K562 (cell line): Measurements from ENCODE around the gene LRCH1. TPM values are rescaled to one million over a fixed set of nuclear protein-coding genes. Genes with fewer than 3 reads are reported as not detected.

Experiments
- ATAC-seq: fragments of 200-7000 bp; cut with Tn5 transposase; 3 replicates; pipeline ENCODE4 v1.9.1; 2020; ENCODE audit warnings: moderate library complexity
- BruUV-seq: library from RNA; stranded (reverse); fragments of 400-500 nt; replicated peaks from 2 replicates; lab custom pipeline; 2021; lab: Mats Ljungman, UMichigan
- CTCF ChIA-PET: fragments of 300-600 bp; formaldehyde crosslinking; extraction: SDS; loops from one replicate; lab custom pipeline; 2021; ENCODE audit warnings: low intra/inter-chr PET ratio; lab: Yijun Ruan, JAX
- POLR2A ChIA-PET: fragments of 300-600, 350-650 bp; sonication (Branson Sonifier 250); formaldehyde crosslinking; extraction: SDS; loops from one replicate; lab custom pipeline; 2021; ENCODE audit warnings: antibody characterized with exemption, inconsistent platforms; lab: Yijun Ruan, JAX
- DNase-seq, 4 experiments: peaks; one replicate each; pipeline versions ENCODE4 v3.0.0 to v3.0.0-alpha.2; 2011 to 2018; ENCODE audit warnings: low spot score in 3 of 4, mixed read lengths in 3 of 4; ENCODE audit errors: extremely low read depth in 1 of 4
- FAIRE-seq: peaks from 2 replicates; lab custom pipeline; 2011; peaks lifted over from hg19 to GRCh38; lab: Jason Lieb, UNC
- H2AFZ ChIP-seq: 2 replicates; pipeline ENCODE4 v1.6.0; 2011; ENCODE audit warnings: low read depth, low read length, control low read depth, inconsistent platforms
- H3K27ac ChIP-seq: fragments of 200-600 bp; 3 replicates; pipeline ENCODE4 v1.8.0; 2011; ENCODE audit warnings: low read depth, mild to moderate bottlenecking, control low read depth, inconsistent platforms, low read length, moderate library complexity, mixed read lengths; ENCODE audit errors: extremely low read depth
- H3K27me3 ChIP-seq, 2 experiments: fragments of 300-600 bp in 1 of 2; 2 replicates in 1 of 2; 3 replicates in 1 of 2; pipeline versions ENCODE4 v1.6.0 to v1.8.0; 2011; ENCODE audit warnings: inconsistent platforms in 2 of 2, low read length in 2 of 2, mild to moderate bottlenecking in 1 of 2, mixed read lengths in 1 of 2, moderate library complexity in 1 of 2; ENCODE audit not compliant: control insufficient read depth in 2 of 2, insufficient read depth in 2 of 2
- H3K36me3 ChIP-seq: fragments of 300-600 bp; 3 replicates; pipeline ENCODE4 v1.8.0; 2011; ENCODE audit warnings: mild to moderate bottlenecking, low read length, inconsistent platforms; ENCODE audit not compliant: control insufficient read depth, insufficient read depth
- H3K4me1 ChIP-seq, 2 experiments: fragments of 200-600 bp in 1 of 2; replicated peaks in 1 of 2; 2 replicates in 1 of 2; 3 replicates in 1 of 2; pipeline versions ENCODE4 v1.5.1 to v1.8.0; 2011; ENCODE audit warnings: inconsistent platforms in 2 of 2, low read length in 2 of 2, mild to moderate bottlenecking in 1 of 2, mixed read lengths in 1 of 2, moderate library complexity in 1 of 2; ENCODE audit not compliant: control insufficient read depth in 2 of 2, insufficient read depth in 2 of 2
- H3K4me2 ChIP-seq: 2 replicates; pipeline ENCODE4 v1.6.1; 2011; ENCODE audit warnings: low read length, control low read depth, inconsistent platforms, mixed read lengths; ENCODE audit not compliant: insufficient read depth
- H3K4me3 ChIP-seq: fragments of 200-600 bp; sonication (generic), shearing (Covaris generic); 2 replicates; pipeline ENCODE4 v1.5.1; 2016; ENCODE audit warnings: control low read depth, inconsistent platforms
- H3K79me2 ChIP-seq: fragments of 200-600 bp; 3 replicates; pipeline ENCODE4 v1.8.0; 2011; ENCODE audit warnings: low read length, inconsistent platforms; ENCODE audit not compliant: control insufficient read depth, insufficient read depth
- H3K9ac ChIP-seq, 2 experiments: 2 replicates each; pipeline versions ENCODE4 v1.6.0 to v1.6.1; 2011; ENCODE audit warnings: low read depth in 2 of 2, low read length in 2 of 2, control low read depth in 1 of 2, inconsistent platforms in 1 of 2, mild to moderate bottlenecking in 1 of 2, mixed read lengths in 1 of 2; ENCODE audit not compliant: insufficient read depth in 1 of 2
- H3K9me1 ChIP-seq: one replicate; pipeline ENCODE4 v1.6.0; 2011; ENCODE audit warnings: inconsistent platforms, mild to moderate bottlenecking, low read length, moderate library complexity; ENCODE audit not compliant: control insufficient read depth, insufficient read depth
- H3K9me3 ChIP-seq: replicated peaks from 2 replicates; pipeline ENCODE4 v1.5.1; 2011; ENCODE audit warnings: low read depth, low read length, inconsistent platforms; ENCODE audit not compliant: control insufficient read depth, insufficient read depth
- H4K20me1 ChIP-seq: replicated peaks from 2 replicates; pipeline ENCODE4 v1.6.1; 2011; ENCODE audit warnings: low read length, inconsistent platforms, mixed read lengths; ENCODE audit not compliant: control insufficient read depth, insufficient read depth
- HCFC1 ChIP-seq: IDR thresholded peaks from 2 replicates; pipeline ENCODE4 v1.6.1; 2012; ENCODE audit warnings: low read depth, low read length, improper control_type of control experiment
- HEY1 ChIP-seq: fragments of 250-450 bp; sonication (Bioruptor Pico); IDR thresholded peaks from 2 replicates; pipeline ENCODE4 v1.5.0; 2020; ENCODE audit warnings: mild to moderate bottlenecking, moderate library complexity, borderline replicate concordance
- MXI1 ChIP-seq: IDR thresholded peaks from 2 replicates; pipeline ENCODE4 v1.6.1; 2011; ENCODE audit warnings: low read depth, mild to moderate bottlenecking, improper control_type of control experiment, low read length
- POLR2G ChIP-seq: fragments of 200-400 bp; formaldehyde crosslinking; IDR thresholded peaks from 2 replicates; pipeline ENCODE4 v1.6.1; 2017; ENCODE audit warnings: low read depth, mild to moderate bottlenecking, antibody characterized with exemption, low read length, moderate library complexity
- RAD51 ChIP-seq: fragments of 450-650 bp; IDR thresholded peaks from 2 replicates; pipeline ENCODE4 v1.7.1; 2016; ENCODE audit warnings: low read depth, mild to moderate bottlenecking, borderline replicate concordance
- TOE1 ChIP-seq, 2 experiments: fragments of 450-650 bp in 1 of 2; sonication (generic) in 1 of 2; formaldehyde crosslinking in 1 of 2; IDR thresholded peaks; 2 replicates each; pipeline versions ENCODE4 v1.7.1 to v1.8.0; 2016 to 2022; ENCODE audit warnings: borderline replicate concordance in 2 of 2, mild to moderate bottlenecking in 2 of 2, antibody characterized with exemption in 1 of 2, inconsistent platforms in 1 of 2, low read depth in 1 of 2, missing genetic modification reagents in 1 of 2, moderate library complexity in 1 of 2
- ZFP30 ChIP-seq: fragments of 250-450 bp; sonication (Bioruptor Pico); IDR thresholded peaks from 2 replicates; pipeline ENCODE4 v1.8.0; 2022; ENCODE audit warnings: moderate library complexity, mild to moderate bottlenecking, inconsistent platforms, borderline replicate concordance
- WGBS: fragments of 100-300 bp; shearing (Covaris generic); methylation state at CpG from one replicate; pipeline ENCODE4 v1.1.6; 2016; ENCODE audit warnings: low coverage, mixed read lengths; ENCODE audit not compliant: insufficient coverage; ENCODE audit errors: missing lambda C conversion rate; 5-methylcytosine and 5-hydroxymethylcytosine counted together
- in situ Hi-C: fragments of 300-500 bp; cut with MboI; formaldehyde crosslinking; loops from 4 replicates; pipeline ENCODE4 v1.15.0; 2018; ENCODE audit warnings: inconsistent platforms, mixed read lengths
- intact Hi-C: fragments of 100-400 bp; cut with micrococcal nuclease; formaldehyde crosslinking; loops from 2 replicates; pipeline ENCODE4 v1.14.2; 2022
- polyA plus RNA-seq, 8 experiments: library from polyadenylated mRNA; depleted of rRNA in 4 of 8; stranded (reverse) in 5 of 8; unstranded in 3 of 8; fragments of >200 nt; fragmentation: Nextera tagmentation in 2 of 8; fragmentation: Illumina TruSeq in 1 of 8; extraction: Ambion mirVana in 2 of 8; extraction: Trizol in 1 of 8; gene quantifications; 2 replicates each; pipeline versions ENCODE4 v1.2.1 to v1.2.3, GENCODE V29; 2011 to 2014; ENCODE audit warnings: inconsistent platforms in 1 of 8, missing spikeins in 1 of 8
- total RNA-seq, 7 experiments: library from RNA; depleted of rRNA in 6 of 7; stranded (reverse); fragments of >200 nt in 6 of 7; fragmentation: Illumina TruSeq in 2 of 7; extraction: Trizol in 2 of 7; gene quantifications; 2 replicates each; pipeline versions ENCODE4 v1.2.1 to v1.2.3, GENCODE V29; 2011 to 2021; ENCODE audit warnings: low replicate concordance in 1 of 7
- TF ChIP-seq, protein P1 (sequence below): fragments of 450-650 bp; formaldehyde crosslinking; IDR thresholded peaks from 2 replicates; pipeline ENCODE4 v1.4.0; 2020; ENCODE audit warnings: mild to moderate bottlenecking
- TF ChIP-seq, protein P2 (sequence below): IDR thresholded peaks from 2 replicates; pipeline ENCODE4 v1.6.1; 2011; ENCODE audit not compliant: insufficient read length; ENCODE audit errors: extremely low read depth

The LRCH1 gene
- total and polyA plus RNA-seq, 9 of the 15 experiments (the other 6 are each of a cell fraction or from before 2014, with no cell fraction given): 1.1 to 6.8 (median 3.7) TPM

DNA sequence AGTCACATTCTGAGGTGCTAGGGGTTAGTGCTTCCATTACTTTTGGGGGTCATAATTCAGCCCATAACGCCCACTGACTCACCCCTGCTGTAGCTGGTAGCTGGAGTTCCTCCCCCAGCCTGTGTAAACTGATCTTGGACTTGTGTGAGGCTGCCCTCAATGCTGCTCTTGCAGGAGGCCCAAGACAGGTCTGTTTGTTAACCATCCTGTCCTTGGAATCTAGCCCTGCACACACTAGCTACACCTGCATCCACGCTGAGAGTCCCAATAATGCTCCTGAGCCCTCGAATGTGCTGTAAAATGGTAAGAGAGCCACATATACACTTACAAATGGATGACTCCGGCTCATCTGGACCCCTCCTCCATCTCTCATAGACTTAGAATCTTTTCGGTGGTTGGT lies 9.6 kb downstream of the LRCH1 start (continued):
- TF ChIP-seq, protein P1, sequence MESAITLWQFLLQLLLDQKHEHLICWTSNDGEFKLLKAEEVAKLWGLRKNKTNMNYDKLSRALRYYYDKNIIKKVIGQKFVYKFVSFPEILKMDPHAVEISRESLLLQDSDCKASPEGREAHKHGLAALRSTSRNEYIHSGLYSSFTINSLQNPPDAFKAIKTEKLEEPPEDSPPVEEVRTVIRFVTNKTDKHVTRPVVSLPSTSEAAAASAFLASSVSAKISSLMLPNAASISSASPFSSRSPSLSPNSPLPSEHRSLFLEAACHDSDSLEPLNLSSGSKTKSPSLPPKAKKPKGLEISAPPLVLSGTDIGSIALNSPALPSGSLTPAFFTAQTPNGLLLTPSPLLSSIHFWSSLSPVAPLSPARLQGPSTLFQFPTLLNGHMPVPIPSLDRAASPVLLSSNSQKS (CRISPR knock-in tag): no peak
- no peak for TF ChIP-seq RAD51
- TF ChIP-seq ZFP30: no peak
- TF ChIP-seq TOE1 (IDR thresholded peaks at IDR 0.05; ENCODE audit: borderline replicate concordance): no peak
- TF ChIP-seq TOE1 (CRISPR knock-in tag; IDR thresholded peaks at IDR 0.05; ENCODE audit: borderline replicate concordance, low read depth): no peak

DNA sequence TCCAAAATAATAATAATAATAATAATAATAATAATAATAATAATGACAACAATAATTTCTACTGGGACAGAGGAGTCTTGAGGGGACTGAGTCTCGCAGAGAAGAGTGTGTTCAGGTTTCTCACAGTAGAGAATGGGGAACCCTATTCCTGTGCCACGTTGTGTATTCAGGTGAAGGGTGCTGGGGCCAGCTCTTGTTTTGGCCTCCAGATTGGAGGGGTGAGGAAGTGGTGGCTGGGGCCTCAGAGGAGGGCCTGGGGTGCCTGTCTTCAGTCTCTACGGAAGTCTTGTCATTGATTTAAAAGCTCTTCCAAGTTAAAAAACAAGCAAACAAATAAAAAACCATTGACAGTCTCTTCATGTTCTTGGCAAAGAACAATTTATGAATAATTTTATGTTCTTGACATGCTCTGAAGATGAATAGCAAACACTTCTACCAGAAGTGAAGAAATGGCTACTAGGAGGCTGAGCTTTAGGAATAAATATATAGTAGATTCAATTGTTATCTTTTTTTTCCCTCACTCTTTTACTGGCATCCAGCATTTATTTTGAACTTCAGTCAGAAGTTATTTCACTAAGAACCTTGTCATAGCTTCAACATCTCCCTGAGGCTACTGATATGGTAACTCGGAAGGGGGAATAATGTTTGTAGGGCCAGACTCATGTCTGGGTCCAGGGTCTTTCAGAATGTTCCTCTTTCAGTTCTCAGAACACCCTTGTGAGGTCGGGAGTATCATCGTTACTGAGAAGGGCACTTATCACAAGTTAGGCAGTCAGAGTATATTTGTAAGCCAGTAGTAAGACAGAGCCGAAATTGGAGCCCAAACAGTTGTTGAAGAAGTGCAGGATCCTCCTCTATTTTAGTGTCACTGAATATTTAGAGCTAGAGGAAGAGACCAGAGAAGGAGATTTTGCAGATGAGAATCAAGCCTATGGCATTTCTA lies 13.1 kb downstream of the LRCH1 start:
- H3K9ac ChIP-seq: no peak overlapping the region
- in situ Hi-C loops (no loop called here), intact Hi-C loops (no loop called here)
- no peak overlapping the region for H3K4me2 ChIP-seq
- 29% methylated on average over 7 of the region's 7 CpGs for WGBS
- CTCF ChIA-PET: no interaction called here
- BruUV-seq: no TSS peak
- no peaks in the 10 kb centered on the region for H3K36me3 ChIP-seq
- H3K9me1 ChIP-seq: no peaks in the 10 kb centered on the region
- peaks cover 60% of the 10 kb centered on the region for H3K79me2 ChIP-seq
- no peaks in the 10 kb centered on the region for H3K9me3 ChIP-seq
- no peak overlapping the region for H3K4me3 ChIP-seq
- ATAC-seq: peak; percentile 33; the same call in 2 of the 3 replicates
- peak in 1 of 4 experiments; percentile 6 for DNase-seq
- peaks cover 0 to 7% of the 10 kb centered on the region in 2 experiments; a peak in 2 of 5 replicates for H3K4me1 ChIP-seq
- H3K27ac ChIP-seq: no peak overlapping the region
- POLR2A ChIA-PET: interaction anchor here (0.6 to 1.0 kb wide), 3 partner anchors 10 to 148 kb away, joined by 3 read pairs; no protein-coding TSS in a partner anchor
- H2AFZ ChIP-seq: no peak overlapping the region
- peaks cover 18% of the 10 kb centered on the region for H4K20me1 ChIP-seq
- FAIRE-seq: no peak
- no peaks in the 10 kb centered on the region for H3K27me3 ChIP-seq
- TF ChIP-seq MXI1 (no peak), HCFC1 (no peak), HEY1 (CRISPR knock-in tag) (no peak), POLR2G (no peak)
- TF ChIP-seq, protein P2, sequence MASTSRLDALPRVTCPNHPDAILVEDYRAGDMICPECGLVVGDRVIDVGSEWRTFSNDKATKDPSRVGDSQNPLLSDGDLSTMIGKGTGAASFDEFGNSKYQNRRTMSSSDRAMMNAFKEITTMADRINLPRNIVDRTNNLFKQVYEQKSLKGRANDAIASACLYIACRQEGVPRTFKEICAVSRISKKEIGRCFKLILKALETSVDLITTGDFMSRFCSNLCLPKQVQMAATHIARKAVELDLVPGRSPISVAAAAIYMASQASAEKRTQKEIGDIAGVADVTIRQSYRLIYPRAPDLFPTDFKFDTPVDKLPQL: no peak
